Choroid plexus epithelial cell (primary cell): ENCODE data around the gene TMPRSS11D.

Source experiments
- DNase-seq: peaks from one replicate; pipeline ENCODE4 v3.0.0-alpha.2; 2010; ENCODE audit warnings: low read depth
- H3K4me3 ChIP-seq: 2 replicates; pipeline ENCODE4 v1.5.1; 2011; ENCODE audit warnings: low read depth, mild to moderate bottlenecking, control low read depth, low read length, moderate library complexity
- TF ChIP-seq, protein P1 (sequence below): conservative IDR thresholded peaks from 2 replicates; pipeline ENCODE4 v1.5.1; 2011; ENCODE audit warnings: low read depth, mild to moderate bottlenecking, control low read depth, inconsistent platforms, low read length, moderate library complexity

TMPRSS11D gene, protein sequence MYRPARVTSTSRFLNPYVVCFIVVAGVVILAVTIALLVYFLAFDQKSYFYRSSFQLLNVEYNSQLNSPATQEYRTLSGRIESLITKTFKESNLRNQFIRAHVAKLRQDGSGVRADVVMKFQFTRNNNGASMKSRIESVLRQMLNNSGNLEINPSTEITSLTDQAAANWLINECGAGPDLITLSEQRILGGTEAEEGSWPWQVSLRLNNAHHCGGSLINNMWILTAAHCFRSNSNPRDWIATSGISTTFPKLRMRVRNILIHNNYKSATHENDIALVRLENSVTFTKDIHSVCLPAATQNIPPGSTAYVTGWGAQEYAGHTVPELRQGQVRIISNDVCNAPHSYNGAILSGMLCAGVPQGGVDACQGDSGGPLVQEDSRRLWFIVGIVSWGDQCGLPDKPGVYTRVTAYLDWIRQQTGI

DNA sequence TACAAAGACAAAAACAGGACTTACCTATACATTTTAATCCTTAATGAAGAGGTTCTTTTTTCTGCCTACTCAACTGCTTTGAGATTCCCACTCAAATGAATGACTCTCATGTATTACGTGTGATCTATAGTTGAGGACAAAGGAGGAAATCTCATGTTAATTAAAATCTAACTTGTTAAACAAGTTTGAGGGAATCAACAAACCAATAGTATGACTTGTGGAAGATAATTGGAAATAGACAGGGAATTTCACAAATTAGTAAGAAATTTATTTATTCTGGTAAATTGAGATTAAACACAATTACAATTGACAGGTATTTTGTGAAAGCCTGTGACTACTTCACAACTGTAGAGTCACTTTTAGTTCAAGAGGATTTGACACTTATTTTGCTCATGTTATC is at the start of gene TMPRSS11D:
Gene TMPRSS11D (minus strand): TSS at position 101 of the 400 bp plus-strand sequence. CDS start 69 bp downstream, at position 32.
- no peak within 1 kb of the TSS for H3K4me3 ChIP-seq
- no peak for DNase-seq
- TF ChIP-seq, protein P1, sequence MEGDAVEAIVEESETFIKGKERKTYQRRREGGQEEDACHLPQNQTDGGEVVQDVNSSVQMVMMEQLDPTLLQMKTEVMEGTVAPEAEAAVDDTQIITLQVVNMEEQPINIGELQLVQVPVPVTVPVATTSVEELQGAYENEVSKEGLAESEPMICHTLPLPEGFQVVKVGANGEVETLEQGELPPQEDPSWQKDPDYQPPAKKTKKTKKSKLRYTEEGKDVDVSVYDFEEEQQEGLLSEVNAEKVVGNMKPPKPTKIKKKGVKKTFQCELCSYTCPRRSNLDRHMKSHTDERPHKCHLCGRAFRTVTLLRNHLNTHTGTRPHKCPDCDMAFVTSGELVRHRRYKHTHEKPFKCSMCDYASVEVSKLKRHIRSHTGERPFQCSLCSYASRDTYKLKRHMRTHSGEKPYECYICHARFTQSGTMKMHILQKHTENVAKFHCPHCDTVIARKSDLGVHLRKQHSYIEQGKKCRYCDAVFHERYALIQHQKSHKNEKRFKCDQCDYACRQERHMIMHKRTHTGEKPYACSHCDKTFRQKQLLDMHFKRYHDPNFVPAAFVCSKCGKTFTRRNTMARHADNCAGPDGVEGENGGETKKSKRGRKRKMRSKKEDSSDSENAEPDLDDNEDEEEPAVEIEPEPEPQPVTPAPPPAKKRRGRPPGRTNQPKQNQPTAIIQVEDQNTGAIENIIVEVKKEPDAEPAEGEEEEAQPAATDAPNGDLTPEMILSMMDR, result no peak

DNA sequence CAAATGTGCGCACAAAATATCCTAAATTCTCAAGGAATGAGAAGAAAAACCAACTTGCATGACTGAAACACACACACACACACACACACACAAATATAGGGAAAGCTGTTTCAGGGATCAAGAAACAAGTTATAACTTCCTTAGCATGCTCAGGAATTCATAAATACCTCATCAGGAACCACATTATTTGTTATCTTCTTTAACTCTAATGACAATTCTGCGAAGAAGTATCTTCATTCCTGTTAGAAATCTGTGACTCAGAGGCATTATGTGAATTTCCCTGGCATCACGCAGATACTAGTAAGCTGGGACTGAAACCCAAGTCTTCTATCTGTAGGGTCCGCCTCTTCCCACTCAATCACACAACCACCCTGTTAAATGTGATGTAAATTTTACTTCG is 49.2 kb upstream of the TMPRSS11D start:
- TF ChIP-seq, protein P1, result no peak
- no peak for DNase-seq

DNA sequence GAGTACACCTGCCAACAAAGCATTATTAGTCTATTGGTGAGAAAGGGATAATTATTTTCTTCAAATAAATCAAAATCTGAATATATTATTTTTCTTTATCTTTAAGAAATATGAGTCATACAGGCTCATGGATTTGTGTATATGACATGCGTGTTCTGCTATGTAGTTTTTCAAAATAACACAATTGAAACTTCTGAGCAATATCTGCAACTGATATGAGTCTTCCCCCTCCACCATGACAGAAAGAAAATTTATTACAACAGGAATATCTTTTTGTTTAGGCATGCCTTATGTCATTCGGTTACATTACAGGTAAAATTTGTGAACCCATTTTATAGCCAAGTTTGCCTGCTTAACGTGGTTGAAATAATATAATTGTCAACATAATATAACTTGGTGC is 47.5 kb upstream of the TMPRSS11D start:
- no peak overlapping the region for H3K4me3 ChIP-seq
- TF ChIP-seq, protein P1, result no peak
- no peak for DNase-seq

More for the DNA sequence above, 49.2 kb upstream of the TMPRSS11D start:
- no peak overlapping the region for H3K4me3 ChIP-seq

DNA sequence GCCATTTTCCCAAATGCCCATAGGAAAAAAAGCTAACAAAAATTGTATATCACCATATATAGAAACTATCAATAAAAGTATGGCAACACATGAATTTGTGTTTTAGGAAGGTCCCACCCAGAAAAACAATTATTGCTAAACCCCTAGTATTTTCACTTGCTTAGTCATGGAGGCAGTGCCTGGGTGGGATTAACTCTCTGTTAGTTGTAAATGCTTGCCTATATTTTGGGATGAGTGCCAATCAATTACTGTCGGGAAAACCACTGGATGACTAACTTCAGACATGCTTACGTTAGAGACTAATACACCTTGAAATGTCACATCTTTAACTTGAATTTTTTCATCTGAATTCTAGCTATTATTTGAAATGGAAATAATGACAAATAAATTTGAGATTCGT is 45.6 kb upstream of the TMPRSS11D start:
- DNase-seq, result no peak
- TF ChIP-seq, protein P1, result no peak

DNA sequence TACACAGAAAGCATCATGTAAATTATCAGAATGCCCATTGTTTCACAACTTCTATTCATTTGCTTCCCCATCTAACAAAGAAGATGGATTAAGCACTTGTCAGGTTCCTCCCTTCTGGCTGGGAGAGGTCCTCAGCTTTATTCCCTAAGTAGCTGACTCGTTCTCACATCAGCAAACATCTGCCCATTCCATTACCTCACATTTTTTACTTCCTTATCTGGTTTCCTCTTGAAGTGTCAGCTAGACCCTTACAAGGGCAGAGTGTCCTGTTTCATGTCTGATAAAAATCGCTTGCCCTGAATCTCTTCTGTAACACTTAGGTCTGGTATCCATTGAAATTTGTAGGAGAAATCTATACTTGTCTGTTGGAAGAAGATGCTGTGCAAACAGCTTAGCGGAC is 44.7 kb upstream of the TMPRSS11D start:
- TF ChIP-seq, protein P1, result no peak
- no peak for DNase-seq
- H3K4me3 ChIP-seq, result no peak overlapping the region

More for the DNA sequence above, 45.6 kb upstream of the TMPRSS11D start:
- no peak overlapping the region for H3K4me3 ChIP-seq

DNA sequence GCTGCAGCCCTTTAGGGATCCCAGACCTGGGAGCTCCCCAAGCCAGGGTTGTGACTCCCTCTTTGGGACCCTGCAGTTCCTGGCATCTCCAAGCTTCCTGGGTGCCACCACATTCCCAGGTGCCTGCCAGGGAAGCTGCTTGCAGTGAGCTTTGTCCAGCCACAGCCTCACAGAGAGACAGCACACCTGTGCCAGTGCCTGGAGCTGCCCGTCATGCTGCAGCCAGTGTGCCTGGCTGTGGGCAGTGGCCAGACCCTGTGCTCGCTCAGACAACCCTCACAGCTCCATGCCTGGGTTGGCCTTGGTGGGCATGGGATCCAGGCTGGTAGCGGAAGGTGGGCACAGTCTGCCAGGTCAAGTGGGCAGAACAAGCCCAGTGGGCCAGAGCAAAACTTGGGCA is 43.4 kb upstream of the TMPRSS11D start:
- no peak overlapping the region for H3K4me3 ChIP-seq
- TF ChIP-seq, protein P1, result no peak
- DNase-seq, result no peak

DNA sequence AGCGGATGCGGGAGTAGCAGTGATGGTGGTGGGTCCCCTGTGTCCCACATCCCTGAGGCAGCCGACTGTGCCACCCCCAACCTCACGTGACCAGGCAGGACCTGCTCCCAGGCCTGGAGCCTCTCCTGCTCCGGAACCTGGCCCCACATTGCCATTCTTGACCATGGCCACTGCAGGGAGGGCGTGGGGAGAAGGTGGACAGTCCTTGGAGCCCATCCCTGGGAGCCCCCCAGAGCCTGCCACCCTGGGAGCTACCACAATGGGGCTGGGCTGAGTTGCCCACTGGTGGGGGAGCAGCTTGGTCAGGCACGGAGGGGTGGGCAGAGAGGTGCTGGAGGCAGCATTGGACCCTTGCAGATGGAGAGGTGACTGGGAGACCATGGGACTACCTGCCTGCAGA is 42.7 kb upstream of the TMPRSS11D start:
- TF ChIP-seq, protein P1, result no peak
- no peak overlapping the region for H3K4me3 ChIP-seq
- DNase-seq, result no peak
